Testis (tissue), 2 donors: ENCODE measurements around the gene DNAI1.

ENCODE experiments used
- POLR2A ChIP-seq: fragments of 450-650 bp; IDR thresholded peaks from one replicate; pipeline ENCODE4 v1.6.1; 2017; ENCODE audit warnings: antibody characterized with exemption, mild to moderate bottlenecking, moderate library complexity
- TF ChIP-seq, protein P1 (sequence below), 3 experiments: fragments of 450-650 bp in 2 of 3; fragments of 200-600 bp in 1 of 3; sonication (generic) in 1 of 3; IDR thresholded peaks; one replicate each; pipeline ENCODE4 v1.5.1; 2016 to 2019; ENCODE audit warnings: antibody characterized with exemption in 3 of 3, mild to moderate bottlenecking in 2 of 3, moderate library complexity in 1 of 3

DNA sequence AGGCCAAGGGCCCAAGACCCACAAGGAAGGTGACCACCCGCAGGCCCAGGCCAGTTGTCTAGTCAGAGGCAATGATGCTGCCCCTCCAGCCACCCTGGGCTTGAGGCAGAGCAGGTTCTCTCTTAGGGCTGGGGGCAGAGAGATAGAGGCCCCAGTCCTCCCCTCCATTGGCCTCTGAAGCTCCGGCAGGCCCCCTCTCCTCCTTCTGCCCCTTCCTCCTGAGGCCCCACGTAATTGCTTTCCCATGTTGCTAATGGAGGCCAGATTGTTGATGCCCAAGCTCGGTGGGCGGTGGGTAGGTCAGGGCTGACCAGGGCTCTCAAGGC, 90.8 kb downstream of the DNAI1 start:
- TF ChIP-seq, protein P1, sequence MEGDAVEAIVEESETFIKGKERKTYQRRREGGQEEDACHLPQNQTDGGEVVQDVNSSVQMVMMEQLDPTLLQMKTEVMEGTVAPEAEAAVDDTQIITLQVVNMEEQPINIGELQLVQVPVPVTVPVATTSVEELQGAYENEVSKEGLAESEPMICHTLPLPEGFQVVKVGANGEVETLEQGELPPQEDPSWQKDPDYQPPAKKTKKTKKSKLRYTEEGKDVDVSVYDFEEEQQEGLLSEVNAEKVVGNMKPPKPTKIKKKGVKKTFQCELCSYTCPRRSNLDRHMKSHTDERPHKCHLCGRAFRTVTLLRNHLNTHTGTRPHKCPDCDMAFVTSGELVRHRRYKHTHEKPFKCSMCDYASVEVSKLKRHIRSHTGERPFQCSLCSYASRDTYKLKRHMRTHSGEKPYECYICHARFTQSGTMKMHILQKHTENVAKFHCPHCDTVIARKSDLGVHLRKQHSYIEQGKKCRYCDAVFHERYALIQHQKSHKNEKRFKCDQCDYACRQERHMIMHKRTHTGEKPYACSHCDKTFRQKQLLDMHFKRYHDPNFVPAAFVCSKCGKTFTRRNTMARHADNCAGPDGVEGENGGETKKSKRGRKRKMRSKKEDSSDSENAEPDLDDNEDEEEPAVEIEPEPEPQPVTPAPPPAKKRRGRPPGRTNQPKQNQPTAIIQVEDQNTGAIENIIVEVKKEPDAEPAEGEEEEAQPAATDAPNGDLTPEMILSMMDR (IDR thresholded peaks at IDR 0.05) = no peak
- no peak for TF ChIP-seq POLR2A
